GM18505 (cell line): ENCODE data around the gene SOX2.

Source experiments
- ATAC-seq: cut with Tn5 transposase; IDR thresholded peaks from one replicate; pipeline ENCODE4 v1.9.1; 2021; ENCODE audit not compliant: unreplicated experiment
- POLR2A ChIP-seq: IDR thresholded peaks from 4 replicates; pipeline ENCODE4 v1.6.1; 2011; ENCODE audit warnings: borderline replicate concordance; ENCODE audit not compliant: insufficient read depth, insufficient read length; ENCODE audit errors: extremely low read depth

SOX2 gene

DNA sequence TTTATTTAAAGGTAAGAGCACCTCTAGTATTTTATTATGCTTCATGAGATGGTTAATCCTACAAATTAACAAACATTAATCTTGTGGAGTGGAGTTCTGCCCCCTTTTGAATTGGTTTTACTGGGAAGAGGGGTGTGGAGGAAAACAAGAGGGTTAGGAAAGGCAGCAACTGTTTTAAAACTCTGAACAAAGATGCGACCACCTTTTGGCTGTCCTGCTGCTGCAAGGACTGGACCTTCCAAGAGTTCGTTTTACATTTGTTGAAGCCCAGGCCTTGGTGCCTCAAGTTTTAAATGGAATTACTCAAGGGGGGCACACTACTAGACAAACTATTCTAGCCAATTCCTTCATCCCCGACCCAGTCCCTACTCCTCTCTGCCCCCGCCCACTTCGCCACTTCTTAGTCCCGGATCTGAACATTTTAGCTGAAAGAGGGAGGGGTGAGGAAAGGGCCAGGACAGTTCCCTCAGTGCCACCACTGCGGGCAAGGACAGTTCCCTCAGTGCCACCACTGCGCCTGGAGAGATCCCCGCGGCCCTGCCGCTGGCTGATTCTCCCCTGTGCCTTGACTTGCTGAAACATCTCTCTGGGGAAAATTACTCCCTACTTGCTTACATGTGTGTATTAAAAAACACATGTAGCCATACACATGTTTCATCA lies 11.2 kb downstream of the SOX2 start:
- ATAC-seq: no peak
- TF ChIP-seq POLR2A: no peak

DNA sequence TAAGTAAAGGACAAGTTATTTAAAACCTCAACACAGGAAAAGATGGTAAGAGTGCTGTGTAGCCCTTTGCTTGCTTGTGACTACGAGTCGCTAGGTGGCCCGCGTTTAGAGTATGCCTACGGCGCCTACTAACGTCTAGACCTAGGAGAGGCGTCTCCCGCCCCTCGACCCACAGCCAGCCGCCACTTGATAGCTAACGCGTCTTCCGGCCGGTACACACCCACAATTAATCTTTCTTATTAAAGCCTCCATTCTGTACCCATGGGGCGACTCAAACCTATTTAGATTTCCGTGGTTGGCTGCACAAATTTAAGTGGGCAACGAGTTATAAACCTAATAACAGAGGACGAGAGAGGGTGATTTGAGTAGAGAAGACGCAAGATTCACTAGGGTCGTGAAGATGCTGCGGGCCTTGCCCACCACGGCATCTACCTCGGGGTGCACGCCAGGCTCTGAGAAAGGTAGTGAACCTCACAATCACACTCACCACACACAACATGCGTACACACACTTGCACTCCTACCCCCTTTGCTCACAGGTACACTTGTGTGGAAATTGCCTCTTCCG lies 12.0 kb downstream of the SOX2 start:
- TF ChIP-seq POLR2A: no peak
- ATAC-seq: no peak

DNA sequence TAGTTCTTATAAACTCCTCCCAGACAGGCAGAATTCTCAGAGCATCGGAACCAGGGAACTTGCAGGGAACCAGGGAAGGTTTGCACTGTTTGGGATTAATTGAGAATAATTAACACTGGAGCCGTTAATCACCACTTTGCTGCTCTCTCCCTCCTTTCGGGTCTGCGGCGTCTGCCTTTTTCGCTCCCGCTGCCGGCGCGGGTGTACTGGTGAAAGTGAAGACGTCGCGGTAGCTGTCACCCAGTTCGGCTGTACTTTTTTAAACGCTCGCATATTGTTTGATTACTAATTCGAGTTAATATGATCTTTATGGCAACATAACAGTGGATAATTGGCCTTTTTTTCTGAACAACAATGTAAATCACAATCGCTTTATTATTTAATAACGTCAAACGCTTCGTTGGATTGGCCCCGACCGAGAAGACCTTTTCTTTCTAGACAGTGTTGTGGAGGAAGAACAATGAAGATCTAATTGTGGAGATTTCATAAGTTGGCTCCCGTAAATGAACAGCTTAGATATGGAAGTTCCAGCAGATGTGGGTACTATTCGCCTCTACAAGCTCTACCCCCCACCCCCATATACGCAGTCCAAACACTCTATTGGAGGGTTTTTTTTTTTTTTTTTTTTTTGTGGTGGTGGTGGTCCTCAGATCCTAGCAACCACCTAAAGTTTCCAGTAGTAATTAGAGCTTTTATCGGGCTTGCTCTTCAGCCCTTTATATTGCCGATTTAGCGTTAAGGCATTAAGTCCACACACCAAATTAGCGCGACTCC lies 12.7 kb downstream of the SOX2 start:
- ATAC-seq: no peak

DNA sequence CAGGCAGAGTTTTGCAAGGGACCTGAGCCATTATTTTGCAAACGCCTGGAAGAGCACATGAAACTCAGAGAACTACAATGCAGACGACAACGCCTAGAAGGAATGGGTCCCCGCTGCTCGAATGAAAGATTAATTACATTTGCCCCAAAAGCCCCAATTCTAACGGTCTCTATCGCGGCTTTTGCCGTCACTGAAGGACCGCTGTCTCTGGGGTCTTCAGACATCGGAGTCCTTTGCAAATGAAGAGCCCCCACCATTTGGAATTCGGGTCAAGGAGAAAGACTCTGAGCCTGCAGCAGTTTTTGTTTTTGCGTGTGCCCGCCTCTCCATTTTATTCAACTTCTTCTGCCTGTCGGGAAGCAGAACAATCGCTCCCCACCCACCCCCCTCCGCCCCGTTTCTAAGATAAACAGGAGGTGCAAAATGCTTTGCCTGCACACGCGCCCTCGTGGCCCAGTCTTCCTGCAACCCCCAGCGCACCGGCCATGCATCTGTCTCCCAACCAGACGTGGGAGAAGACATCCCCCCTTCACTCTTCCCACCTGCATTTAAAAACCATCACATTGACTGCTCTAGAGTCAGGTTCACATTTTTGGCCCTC lies 13.5 kb downstream of the SOX2 start:
- ATAC-seq: no peak
- TF ChIP-seq POLR2A: no peak

More for the DNA sequence above, 12.7 kb downstream of the SOX2 start:
- no peak for TF ChIP-seq POLR2A

DNA sequence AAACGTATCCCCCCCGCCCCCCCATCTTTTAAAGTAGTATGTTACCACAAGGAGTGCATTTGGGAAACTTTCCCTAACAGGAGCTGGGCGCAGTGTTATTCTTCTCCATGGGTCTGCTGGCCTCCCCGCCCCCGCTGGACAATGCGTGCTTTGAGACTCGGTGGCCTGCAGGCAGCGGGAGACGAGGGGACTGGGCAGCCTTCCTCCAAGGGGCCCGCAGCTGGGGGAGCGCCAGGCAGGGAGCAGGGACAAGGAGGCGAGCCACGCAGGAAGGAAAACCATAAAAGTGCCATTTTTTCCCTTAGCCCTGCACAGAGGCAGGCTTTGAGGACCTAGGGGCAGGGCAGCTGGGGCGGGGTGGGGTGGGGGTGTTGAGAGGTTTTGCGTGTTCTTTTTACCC lies 14.1 kb downstream of the SOX2 start:
- ATAC-seq: no peak
- TF ChIP-seq POLR2A: no peak

DNA sequence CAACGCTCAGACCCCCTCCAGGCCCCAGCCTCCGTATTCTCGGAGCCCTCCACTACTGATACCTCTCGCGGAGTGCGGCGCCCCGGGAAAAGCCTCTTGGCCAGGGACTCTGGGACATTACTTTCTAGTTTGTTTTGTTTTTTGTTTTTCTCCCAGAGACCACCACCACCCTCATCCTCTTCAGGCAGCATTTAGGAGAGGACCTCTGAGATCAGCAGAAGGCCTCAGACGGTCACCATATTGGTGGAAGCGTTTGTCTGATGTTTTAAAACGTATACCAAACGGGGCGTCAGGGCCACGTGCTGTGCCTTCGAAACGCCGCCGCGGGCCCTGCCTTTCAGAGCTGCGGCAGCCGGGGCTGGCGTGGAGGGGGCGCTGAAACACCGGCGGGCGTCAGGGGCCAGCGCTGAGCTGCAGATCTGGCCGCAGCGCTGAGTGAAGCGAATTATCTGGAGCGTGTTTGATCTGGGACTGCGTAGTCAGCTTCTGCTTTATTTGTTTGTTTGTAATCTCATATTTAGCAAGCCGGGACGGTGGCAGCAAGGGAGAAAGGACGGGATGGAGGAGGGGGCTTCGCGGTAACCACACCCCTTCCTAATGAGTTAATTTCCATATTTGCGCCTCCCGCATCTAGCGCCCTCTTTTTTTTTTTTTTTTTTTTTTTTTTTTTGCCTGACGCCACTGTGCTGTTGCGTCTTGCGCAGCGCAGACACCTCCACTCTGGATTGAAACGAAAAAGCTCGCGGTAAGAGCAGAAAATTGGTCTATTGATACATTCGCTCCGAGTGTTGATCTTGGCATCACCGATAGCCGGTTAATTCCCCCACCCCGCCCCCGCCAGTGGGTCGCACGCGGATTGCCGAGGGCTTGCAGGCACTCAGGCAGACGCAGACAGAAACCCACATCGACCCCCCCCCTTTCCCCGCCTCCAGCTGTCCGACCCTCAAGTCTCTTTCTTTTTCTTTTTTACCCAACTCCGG lies 14.9 kb downstream of the SOX2 start:
- ATAC-seq: no peak
- TF ChIP-seq POLR2A: no peak

DNA sequence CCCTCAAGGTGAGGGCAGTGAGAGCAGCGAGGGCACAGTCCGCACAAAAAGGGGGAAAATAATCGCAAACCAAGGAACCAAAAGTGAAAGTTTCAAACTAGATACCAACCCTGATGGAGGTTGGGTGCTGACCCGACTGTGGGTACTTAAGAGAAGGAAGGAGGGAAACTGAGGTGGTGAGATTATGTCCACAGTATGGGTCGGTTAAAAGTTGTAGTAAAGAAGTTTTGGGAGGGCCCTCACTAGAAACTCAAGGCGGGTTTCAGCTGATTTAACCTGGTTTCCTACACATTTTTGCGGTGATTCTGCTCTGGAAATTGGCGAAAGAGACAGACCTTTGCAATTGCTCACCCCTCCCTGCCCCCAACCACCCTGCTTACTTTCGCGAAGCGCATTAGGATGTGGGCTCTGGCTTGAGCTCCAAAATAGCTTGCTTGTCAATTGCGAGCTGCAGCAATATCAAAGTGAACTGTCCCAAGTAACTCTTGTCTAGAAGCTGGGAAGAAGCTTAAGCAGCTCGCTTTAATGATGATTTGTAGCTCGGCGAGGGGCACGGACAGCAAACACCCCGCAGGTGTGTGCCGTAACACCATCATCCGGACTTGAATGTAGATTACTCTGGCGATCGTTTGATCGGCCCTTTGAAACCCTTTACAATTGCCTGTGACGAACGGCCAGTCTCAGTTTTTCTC lies 15.8 kb downstream of the SOX2 start:
- no peak for TF ChIP-seq POLR2A
- ATAC-seq: no peak

DNA sequence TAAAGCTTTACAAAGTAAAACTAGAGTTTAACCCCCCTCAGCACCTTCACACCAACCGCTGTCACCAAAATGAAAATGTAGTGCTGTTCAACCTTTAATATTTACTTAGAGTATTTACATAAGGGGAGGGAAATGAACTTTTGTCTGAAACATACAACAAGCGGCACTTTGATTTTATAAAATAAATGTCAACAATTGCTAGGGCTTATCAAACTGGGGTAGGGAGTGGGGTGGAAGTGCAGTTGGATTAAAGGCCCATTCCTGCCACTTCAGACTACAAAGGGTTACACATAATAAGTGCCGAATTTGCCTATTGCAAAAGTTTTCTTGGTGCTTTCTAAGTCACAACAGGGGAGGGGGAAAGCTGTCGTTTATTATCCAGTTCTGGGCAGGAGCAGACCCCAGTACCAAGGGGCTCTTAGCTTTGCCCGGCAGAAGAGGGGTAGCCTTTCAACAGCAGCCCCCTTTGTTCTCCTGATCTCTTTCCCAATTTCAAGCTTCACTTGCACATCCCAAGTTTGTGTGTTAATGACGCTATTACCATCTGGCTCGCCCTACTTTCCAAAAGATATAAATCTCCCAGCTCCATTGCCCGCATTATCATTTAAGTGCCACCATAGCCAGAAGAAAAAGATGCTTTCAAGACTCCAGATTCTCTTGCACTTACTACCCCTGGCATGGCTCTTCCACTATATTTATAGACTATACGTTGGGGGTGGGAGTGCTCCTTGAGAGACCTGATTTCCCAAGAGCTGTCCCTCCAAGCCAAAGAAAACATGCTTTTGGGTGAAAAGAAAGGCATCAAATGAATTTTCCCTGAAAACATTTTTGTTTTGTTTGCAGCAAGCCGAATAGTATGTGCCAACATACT lies 17.0 kb downstream of the SOX2 start:
- TF ChIP-seq POLR2A: no peak

DNA sequence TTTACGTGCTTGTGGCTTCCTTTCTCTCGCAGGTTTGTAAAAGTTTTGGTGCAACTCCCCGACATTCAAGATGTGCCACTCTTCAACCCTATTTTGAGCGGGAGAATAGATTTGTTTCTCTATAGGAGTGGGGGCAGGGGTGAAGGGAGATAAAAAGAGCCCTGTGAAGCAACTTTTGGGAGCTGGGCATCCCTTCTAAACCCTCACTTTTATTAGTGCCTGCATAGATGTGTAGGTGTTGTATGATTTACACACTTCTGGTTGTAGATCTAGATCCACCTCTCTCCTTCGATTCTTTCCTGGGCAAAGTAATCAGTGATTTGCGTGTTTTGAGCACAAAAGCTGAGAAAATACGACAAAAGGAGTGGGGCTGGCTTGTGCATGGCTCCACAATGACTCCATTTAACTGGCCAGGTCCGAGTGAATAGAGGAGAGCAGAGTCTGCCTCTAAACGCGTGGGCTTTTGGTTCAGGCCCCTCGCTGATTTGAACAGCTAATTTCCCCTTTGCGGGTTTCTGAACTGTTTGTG lies 17.7 kb downstream of the SOX2 start:
- no peak for ATAC-seq
- no peak for TF ChIP-seq POLR2A

More for the DNA sequence above, 17.0 kb downstream of the SOX2 start:
- ATAC-seq: no peak

DNA sequence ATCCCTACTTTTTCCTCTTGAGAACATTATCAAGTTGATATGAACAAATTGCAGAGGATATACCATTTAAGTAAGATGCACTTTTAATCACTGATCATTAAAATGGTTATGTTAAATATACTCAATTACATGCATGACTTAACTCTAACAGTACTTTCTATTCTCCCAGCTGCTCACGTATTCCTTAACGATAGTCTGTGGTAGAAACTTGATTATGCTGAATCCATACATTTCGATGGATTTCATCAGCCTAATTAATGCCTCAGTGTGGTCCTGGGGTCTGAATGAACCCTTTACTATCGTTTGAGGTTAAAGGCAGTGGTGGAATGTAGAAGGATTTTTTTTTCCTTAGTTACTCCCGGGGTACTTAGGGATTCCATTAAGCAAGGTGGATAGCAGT lies 18.6 kb downstream of the SOX2 start:
- no peak for ATAC-seq
- TF ChIP-seq POLR2A: no peak

DNA sequence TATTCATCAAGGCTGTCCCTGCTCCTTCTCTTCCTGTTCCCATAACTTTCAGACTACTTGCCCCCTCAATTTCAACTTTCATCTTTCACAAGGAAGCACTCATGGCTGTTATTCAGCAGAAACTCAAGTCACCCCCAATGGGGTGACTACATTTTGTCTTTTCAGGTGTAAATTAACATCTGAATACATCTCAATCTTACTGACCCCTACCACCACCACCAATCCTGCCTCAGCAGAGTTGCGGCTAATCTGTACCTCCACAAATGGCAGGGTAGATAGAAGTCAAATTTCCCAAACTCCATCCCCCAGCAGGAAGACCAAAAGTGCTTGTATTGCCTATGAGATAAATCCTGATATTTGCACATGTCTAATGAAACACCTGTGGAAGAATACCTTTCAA lies 19.2 kb downstream of the SOX2 start:
- no peak for TF ChIP-seq POLR2A
- no peak for ATAC-seq

DNA sequence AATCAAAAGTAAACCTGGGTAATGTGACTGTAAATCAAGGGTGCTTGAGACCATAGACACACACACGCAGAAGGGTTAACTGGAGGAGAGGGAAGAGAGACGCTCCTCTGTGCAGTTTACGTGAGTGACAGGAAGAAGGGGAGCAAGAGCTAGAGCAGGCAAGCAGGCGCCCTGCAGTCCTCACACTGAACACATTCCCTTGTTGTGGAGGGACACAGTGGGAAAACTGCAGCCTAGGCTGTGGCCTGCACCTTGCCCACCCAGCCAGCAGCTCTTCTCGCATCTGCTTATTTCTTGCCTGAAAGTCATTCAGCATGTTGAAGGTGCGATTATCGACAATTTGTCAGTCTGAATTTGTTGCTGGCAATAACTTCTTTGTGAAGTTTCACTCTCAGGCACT lies 24.2 kb downstream of the SOX2 start:
- no peak for TF ChIP-seq POLR2A
- ATAC-seq: no peak

DNA sequence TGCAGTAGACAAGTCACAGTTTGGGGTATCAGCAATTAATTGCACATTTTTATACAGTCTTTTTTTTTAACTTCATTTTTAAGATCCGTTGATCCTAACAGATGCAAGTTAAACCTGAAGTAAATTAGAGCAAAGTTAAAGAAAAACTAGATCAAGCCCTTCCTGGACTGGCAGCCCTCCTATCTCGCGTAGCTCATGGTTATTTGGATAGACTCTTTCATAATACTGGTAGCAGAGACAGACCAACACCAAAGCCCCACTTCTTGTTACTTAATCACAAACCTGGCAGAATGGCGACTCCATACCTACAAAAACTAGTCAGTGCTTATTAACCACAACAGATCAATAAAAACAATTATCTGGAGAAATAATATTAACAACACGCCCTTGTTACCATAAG lies 26.8 kb downstream of the SOX2 start:
- ATAC-seq: no peak

More for the DNA sequence above, 26.8 kb downstream of the SOX2 start:
- TF ChIP-seq POLR2A: no peak
